Right atrium auricular region (tissue), 2 donors: Measurements from ENCODE around the gene GABRB1. TPM values are rescaled to one million over a fixed set of nuclear protein-coding genes. Genes with fewer than 3 reads are reported as not detected.

Experiments
- DNase-seq: peaks from one replicate; pipeline ENCODE4 v3.0.0-alpha.2; 2019; ENCODE audit warnings: low spot score
- H3K27ac ChIP-seq, 2 donors: fragments of 200-600 bp; sonication (generic); 1 replicate in 1 of 2; 2 replicates in 1 of 2; pipeline ENCODE4 v1.5.1; 2016 to 2019
- H3K27me3 ChIP-seq, 2 donors: fragments of 200-600 bp; sonication (generic); one replicate each; pipeline versions ENCODE4 v1.5.1 to v1.6.0; 2017 to 2019
- H3K36me3 ChIP-seq: fragments of 200-600 bp; sonication (generic); one replicate; pipeline ENCODE4 v1.5.1; 2016
- H3K4me1 ChIP-seq, 2 donors: fragments of 200-600 bp; sonication (generic); one replicate each; pipeline versions ENCODE4 v1.5.1 to v1.6.0; 2017 to 2019
- H3K4me3 ChIP-seq, 2 donors: fragments of 200-600 bp; sonication (generic); 1 replicate in 1 of 2; 2 replicates in 1 of 2; pipeline ENCODE4 v1.5.1; 2017 to 2019; ENCODE audit warnings: mild to moderate bottlenecking in 1 of 2, moderate library complexity in 1 of 2
- H3K9me3 ChIP-seq, 2 donors: fragments of 200-600 bp; sonication (generic); one replicate each; pipeline ENCODE4 v1.5.1; 2019
- CTCF ChIP-seq, 2 donors: fragments of 200-600 bp; sonication (generic); IDR thresholded peaks; one replicate each; pipeline ENCODE4 v1.5.1; 2019; ENCODE audit warnings: antibody characterized with exemption in 2 of 2
- total RNA-seq, 2 donors: library from RNA; depleted of rRNA; stranded (reverse); fragments of >200 nt; gene quantifications; one replicate each; pipeline ENCODE4 v1.1.0, GENCODE V29; 2016

Gene GABRB1
- total RNA-seq, 2 donors from 2014 or later: 1.1 to 2.6 TPM

GRCh38 chr4:47032405-47033106 lies 1.2 kb downstream of the GABRB1 start:
- Histone ChIP-seq H3K9me3 (no peaks in the 10 kb centered on the region), H3K27ac (peak overlapping the region; percentile 70 to 71), H3K27me3 (no peaks in the 10 kb centered on the region), H3K4me1 (no peaks in the 10 kb centered on the region), H3K36me3 (no peaks in the 10 kb centered on the region), H3K4me3 (peak overlapping the region; percentile 51 to 58)
- DNase-seq: peak; percentile 63
- peak; percentile 70 to 84 for TF ChIP-seq CTCF (IDR thresholded peaks at IDR 0.05)

GRCh38 chr4:47038263-47038662 lies 6.9 kb downstream of the GABRB1 start:
- Histone ChIP-seq H3K4me1 (no peaks in the 10 kb centered on the region), H3K9me3 (no peaks in the 10 kb centered on the region), H3K27ac (no peak overlapping the region), H3K27me3 (no peaks in the 10 kb centered on the region), H3K36me3 (no peaks in the 10 kb centered on the region), H3K4me3 (no peak overlapping the region)
- DNase-seq: no peak
- TF ChIP-seq CTCF (IDR thresholded peaks at IDR 0.05): no peak

GRCh38 chr4:47040828-47041227 lies 9.5 kb downstream of the GABRB1 start:
- Histone ChIP-seq H3K4me3 (no peak overlapping the region), H3K4me1 (no peaks in the 10 kb centered on the region), H3K9me3 (no peaks in the 10 kb centered on the region), H3K36me3 (no peaks in the 10 kb centered on the region), H3K27ac (no peak overlapping the region), H3K27me3 (no peaks in the 10 kb centered on the region)
- no peak for TF ChIP-seq CTCF (IDR thresholded peaks at IDR 0.05)
- DNase-seq: no peak

- Histone ChIP-seq H3K9me3 (no peaks in the 10 kb centered on the region), H3K27ac (no peak overlapping the region), H3K36me3 (no peaks in the 10 kb centered on the region), H3K4me3 (no peak overlapping the region), H3K27me3 (no peaks in the 10 kb centered on the region), H3K4me1 (no peaks in the 10 kb centered on the region)
- no peak for DNase-seq
- no peak for TF ChIP-seq CTCF (IDR thresholded peaks at IDR 0.05)
Measured at GRCh38 chr4:47043821-47044220, 12.5 kb downstream of the GABRB1 start.

GRCh38 chr4:47045261-47045660 lies 13.9 kb downstream of the GABRB1 start:
- Histone ChIP-seq H3K4me3 (no peak overlapping the region), H3K4me1 (no peaks in the 10 kb centered on the region), H3K27ac (no peak overlapping the region), H3K36me3 (no peaks in the 10 kb centered on the region), H3K27me3 (no peaks in the 10 kb centered on the region), H3K9me3 (no peaks in the 10 kb centered on the region)
- no peak for TF ChIP-seq CTCF (IDR thresholded peaks at IDR 0.05)
- no peak for DNase-seq

GRCh38 chr4:47049347-47049746 lies 18.0 kb downstream of the GABRB1 start:
- Histone ChIP-seq H3K9me3 (no peaks in the 10 kb centered on the region), H3K36me3 (no peaks in the 10 kb centered on the region), H3K27ac (no peak overlapping the region), H3K27me3 (no peaks in the 10 kb centered on the region), H3K4me3 (no peak overlapping the region), H3K4me1 (no peaks in the 10 kb centered on the region)
- no peak for TF ChIP-seq CTCF (IDR thresholded peaks at IDR 0.05)
- DNase-seq: no peak
